Measurements from ENCODE around the gene UPK1A.

UPK1A gene

DNA sequence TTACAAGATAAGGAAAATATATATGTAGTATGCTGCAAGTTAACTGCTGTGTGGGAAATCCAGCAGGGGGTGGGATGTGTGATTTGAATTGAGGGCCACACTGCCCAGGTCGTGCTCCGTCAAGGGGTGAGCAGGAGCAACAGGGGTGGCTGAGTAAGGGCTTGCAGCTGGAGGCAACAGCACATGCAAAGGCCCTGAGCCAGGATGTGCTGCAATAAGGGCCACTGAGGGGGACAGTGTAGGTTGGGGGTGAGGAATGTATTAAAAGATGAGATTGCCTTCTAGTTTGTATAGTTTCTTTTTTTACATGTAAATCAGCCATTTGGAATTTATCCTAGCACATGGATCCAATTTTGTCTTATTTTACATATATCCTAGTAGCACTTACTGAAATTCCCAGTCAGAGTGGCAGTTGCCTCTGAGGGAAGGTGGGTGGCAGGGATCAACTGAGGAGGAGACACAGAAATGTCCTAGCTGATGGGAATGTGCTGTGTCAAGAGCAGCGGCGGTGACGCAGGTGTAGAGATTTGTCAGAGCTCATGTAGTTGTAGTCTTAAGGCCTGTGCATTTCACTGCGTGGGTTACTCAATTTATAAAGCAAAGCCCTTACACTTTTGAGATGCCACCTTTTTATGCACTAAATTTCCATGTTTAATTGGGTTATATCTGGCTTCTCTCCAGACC lies 42.8 kb upstream of the UPK1A start:
- TF ChIP-seq, protein P1, sequence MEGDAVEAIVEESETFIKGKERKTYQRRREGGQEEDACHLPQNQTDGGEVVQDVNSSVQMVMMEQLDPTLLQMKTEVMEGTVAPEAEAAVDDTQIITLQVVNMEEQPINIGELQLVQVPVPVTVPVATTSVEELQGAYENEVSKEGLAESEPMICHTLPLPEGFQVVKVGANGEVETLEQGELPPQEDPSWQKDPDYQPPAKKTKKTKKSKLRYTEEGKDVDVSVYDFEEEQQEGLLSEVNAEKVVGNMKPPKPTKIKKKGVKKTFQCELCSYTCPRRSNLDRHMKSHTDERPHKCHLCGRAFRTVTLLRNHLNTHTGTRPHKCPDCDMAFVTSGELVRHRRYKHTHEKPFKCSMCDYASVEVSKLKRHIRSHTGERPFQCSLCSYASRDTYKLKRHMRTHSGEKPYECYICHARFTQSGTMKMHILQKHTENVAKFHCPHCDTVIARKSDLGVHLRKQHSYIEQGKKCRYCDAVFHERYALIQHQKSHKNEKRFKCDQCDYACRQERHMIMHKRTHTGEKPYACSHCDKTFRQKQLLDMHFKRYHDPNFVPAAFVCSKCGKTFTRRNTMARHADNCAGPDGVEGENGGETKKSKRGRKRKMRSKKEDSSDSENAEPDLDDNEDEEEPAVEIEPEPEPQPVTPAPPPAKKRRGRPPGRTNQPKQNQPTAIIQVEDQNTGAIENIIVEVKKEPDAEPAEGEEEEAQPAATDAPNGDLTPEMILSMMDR (IDR thresholded peaks at IDR 0.05; ENCODE audit: low read depth, low read length), result no peak
- in situ Hi-C loops (cut with HindIII; ENCODE audit: low sequenced_read_pairs), result no loop called here
- no peak for DNase-seq (ENCODE audit: low read depth, low spot score)
- H3K4me3 ChIP-seq (ENCODE audit: low read depth, low read length), result no peak overlapping the region

DNA sequence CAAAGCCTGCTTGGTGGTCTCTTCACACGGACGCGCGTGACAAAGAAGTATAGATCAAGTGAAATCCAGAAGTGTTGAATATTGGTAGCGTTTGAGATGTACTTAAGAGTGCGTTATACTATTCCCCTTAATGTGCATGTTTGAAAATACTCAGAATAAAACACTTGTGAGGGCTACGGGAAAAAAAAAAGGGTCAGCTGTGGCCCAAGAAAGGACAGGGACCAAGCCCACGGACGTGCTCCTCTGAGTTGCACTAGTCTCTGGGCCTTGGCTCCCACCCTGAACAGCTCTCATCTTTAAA lies 38.1 kb upstream of the UPK1A start:
- no peak for DNase-seq (ENCODE audit: low read depth, low spot score)
- peak overlapping the region; percentile 95 for H3K4me3 ChIP-seq (ENCODE audit: low read depth, low read length)
- in situ Hi-C loops (cut with HindIII; ENCODE audit: low sequenced_read_pairs), result no loop called here
- TF ChIP-seq, protein P1 (IDR thresholded peaks at IDR 0.05; ENCODE audit: low read depth, low read length), result no peak

DNA sequence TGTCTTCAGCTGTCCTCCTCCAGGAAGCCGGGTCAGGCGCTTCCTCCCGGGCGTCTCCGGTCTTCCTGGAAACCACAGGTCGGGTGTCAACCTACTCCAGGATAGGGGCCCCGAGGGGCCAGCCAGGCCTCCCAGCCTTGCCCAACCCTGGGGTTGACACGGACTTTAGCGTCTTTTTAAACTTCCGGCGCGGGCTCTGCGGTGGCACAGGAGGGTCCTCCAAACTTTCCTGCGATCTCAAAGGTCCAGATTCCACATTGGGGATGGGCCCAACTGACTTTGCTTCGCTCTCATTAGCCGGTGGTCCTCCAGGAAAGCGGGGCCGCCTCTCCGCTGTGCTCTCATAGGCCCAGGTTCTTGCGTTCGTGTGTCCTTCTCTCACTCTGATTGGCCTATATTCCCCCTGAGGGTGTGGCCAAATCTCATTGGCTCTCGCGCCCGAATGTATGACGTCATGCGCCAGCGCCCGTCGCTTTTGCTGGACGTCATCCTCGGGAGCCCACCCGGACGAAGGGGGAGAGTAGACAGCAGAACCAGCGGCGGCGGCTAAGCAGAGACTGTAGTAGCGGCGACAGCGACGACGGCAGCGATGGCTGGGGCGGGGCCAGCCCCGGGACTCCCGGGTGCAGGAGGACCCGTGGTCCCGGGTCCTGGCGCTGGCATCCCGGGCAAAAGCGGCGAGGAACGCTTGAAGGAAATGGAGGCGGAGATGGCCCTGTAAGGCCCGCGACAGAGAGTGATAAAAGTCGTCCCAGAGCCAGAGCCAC lies 37.6 kb upstream of the UPK1A start, which contains the start of gene RBM42:
RBM42 (plus strand) TSS at position 472 of the 767 bp plus-strand sequence; CDS start at position 590, 118 bp downstream.
- peak within 1 kb of the TSS; percentile 95 for H3K4me3 ChIP-seq (ENCODE audit: low read depth, low read length)
- peak; percentile 99 for DNase-seq (ENCODE audit: low read depth, low spot score)
- TF ChIP-seq, protein P1 (IDR thresholded peaks at IDR 0.05; ENCODE audit: low read depth, low read length), result no peak
- in situ Hi-C loops (cut with HindIII; ENCODE audit: low sequenced_read_pairs), result no loop called here

DNA sequence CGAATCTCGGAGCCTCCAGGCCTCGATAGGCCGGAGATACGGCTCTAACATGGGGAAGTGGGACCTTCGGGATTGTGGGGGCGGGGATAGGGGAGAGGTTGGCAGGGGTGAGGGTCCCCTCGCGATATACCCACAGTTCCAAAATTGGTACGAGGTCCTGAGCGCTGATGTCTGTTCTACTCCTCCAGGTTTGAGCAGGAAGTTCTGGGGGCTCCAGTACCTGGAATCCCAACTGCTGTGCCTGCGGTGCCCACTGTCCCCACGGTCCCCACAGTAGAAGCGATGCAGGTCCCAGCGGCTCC lies 37.0 kb upstream of the UPK1A start:
- DNase-seq (ENCODE audit: low read depth, low spot score), result no peak
- in situ Hi-C loops (cut with HindIII; ENCODE audit: low sequenced_read_pairs), result no loop called here
- peak overlapping the region; percentile 95 for H3K4me3 ChIP-seq (ENCODE audit: low read depth, low read length)
- TF ChIP-seq, protein P1 (IDR thresholded peaks at IDR 0.05; ENCODE audit: low read depth, low read length), result no peak

DNA sequence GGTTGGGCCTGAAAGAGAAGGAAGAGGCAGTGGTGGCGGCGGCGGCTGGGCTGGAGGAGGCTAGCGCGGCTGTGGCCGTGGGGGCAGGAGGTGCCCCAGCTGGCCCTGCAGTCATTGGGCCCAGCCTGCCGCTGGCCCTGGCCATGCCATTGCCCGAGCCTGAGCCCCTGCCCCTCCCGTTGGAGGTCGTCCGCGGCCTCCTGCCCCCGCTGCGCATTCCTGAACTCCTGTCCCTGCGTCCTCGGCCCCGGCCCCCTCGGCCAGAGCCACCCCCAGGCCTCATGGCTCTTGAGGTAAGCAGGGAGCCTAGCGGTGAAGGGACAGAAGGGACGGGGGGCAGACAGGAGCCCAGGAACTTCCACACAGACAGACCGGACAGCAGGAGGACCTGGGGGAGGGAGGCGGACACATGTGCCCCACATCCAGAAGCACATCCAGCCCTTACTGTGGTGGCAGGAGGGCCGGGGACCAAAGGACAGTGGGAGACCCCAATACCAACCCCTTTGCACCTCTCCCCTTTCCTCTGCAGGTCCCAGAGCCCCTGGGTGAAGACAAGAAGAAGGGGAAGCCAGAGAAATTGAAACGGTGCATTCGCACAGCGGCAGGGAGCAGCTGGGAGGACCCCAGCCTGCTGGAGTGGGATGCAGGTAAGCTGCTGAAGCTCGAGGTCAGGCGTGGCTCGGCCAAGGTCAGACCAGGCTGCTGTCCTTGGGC lies 32.4 kb upstream of the UPK1A start:
- TF ChIP-seq, protein P1 (IDR thresholded peaks at IDR 0.05; ENCODE audit: low read depth, low read length), result no peak
- in situ Hi-C loops (cut with HindIII; ENCODE audit: low sequenced_read_pairs), result no loop called here
- no peak for DNase-seq (ENCODE audit: low read depth, low spot score)

DNA sequence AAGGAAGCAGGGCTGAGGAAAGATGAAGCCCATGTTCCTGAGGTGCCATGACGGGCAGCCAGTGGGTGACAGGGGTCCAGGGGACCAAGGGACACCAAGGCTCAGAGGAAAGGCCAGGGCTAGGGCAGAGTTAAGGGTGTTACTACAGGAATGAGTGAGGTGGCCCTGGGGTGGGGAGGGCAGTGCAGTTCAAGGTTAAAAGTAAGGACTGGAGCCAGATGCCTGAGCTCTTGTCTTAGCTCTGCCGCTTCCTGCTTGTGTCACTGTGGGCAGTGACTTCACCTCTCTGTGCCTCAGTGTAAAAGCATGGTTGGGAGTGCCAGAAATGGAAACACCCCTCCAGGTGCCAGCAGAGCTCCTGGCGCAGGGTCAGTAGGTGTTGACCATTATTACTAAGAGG lies 29.7 kb upstream of the UPK1A start:
- no peak for DNase-seq (ENCODE audit: low read depth, low spot score)
- no peak overlapping the region for H3K4me3 ChIP-seq (ENCODE audit: low read depth, low read length)
- TF ChIP-seq, protein P1 (IDR thresholded peaks at IDR 0.05; ENCODE audit: low read depth, low read length), result no peak
- in situ Hi-C loops (cut with HindIII; ENCODE audit: low sequenced_read_pairs), result no loop called here

More for the DNA sequence above, 32.4 kb upstream of the UPK1A start:
- no peak overlapping the region for H3K4me3 ChIP-seq (ENCODE audit: low read depth, low read length)
